Right forelimb (tissue), 1 donor: Measurements from ENCODE around the gene METTL1.
"Not testable (repeated sequence)": the region's sequence is repeated elsewhere in the genome, so short reads cannot be mapped to it uniquely, and the experiment has no call there.

ENCODE experiments used
- DNase-seq: peaks from one replicate; pipeline ENCODE4 v3.0.0-alpha.2; 2018

The METTL1 gene

DNA sequence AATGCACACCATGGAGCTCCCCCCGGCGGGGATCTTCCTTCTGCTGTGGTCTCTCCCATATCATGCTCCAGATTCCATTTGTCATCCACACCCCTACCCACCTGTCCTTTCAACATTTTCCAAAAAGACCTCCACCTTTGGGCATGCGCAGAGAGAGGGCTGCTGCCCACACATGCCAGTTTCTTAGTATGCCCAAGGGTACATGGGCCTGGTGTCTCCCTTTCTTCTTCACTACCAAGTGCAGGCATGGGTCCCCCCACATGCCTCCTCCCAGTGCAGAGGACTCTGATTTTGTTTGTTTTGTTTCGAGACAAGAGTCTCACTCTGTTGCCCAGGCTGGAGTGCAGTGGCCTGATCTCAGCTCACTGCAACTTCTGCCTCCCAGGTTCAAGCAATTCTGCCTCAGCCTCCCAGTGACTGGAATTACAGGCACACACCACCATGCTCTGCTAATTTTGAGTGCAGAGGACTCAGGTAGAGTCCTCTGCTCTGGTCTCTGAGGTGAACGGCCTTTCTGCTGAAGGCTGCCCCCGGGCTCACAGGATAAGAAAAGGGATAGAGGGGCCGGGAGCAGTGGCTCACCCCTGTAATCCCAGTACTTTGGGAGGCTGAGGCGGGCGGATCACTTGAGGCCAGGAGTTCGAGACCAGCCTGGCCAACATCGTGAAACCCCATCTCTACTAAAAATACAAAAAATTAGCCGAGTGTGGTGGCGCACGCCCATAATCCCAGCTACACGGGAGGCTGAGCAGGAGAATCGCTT, 49.9 kb downstream of the METTL1 start:
- DNase-seq: not testable (repeated sequence)

GRCh38 chr12:57720606-57721595, 51.0 kb downstream of the METTL1 start:
- no peak for DNase-seq

GRCh38 chr12:57719777-57720605, 51.9 kb downstream of the METTL1 start:
- no peak for DNase-seq

GRCh38 chr12:57718641-57719528, 53.0 kb downstream of the METTL1 start:
- DNase-seq: no peak
